COLO668 (cell line): ENCODE results near the gene LBX2.

Experiments used
- DNase-seq: peaks from one replicate; lab custom pipeline; 2025; ENCODE audit not compliant: unreplicated experiment; lab: John Stamatoyannopoulos, UW

The LBX2 gene

DNA sequence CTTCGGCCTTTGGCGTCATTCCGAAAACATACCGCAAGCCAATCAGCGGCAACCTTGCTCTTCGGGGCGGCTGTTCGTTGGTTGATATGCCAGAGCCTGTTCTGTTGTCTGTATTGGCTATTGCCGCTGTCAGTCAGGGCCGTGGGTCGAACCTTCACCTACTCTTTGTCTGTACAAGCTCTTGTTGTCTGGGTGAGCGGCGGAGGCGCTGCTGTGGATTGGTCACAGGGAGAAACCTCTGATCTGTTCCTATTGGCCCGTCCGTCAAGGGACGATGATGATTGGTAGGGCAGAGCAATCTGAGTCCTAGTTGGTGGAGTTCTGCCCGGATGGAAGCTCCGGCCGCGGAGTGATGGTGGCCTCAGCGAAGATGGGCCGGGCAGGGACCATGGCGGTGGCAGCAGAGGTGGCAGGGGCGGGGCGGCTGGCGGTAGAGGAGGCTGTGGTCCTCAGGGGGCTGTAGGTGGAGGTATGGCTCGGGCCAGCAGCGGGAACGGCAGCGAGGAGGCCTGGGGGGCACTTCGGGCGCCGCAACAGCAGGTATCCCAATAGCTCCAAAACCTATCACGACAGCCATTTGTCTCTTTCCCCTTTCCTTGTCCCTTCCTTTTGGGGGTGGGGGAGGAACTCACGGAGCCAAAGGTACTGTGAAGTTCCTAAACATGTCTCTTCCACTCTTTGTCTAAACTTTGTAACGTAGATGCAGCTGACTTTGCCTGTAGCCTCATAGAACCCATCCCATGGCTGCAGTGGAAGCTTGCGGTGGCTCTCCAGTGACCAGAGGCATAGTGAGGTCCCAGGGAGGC is 41.1 kb downstream of the LBX2 start, which contains the start of gene WBP1:
Gene WBP1, plus strand, starts transcription at position 307 of the 806 bp plus-strand sequence. Its CDS starts 165 bp downstream, at position 472.
- peak; percentile 99 for DNase-seq

DNA sequence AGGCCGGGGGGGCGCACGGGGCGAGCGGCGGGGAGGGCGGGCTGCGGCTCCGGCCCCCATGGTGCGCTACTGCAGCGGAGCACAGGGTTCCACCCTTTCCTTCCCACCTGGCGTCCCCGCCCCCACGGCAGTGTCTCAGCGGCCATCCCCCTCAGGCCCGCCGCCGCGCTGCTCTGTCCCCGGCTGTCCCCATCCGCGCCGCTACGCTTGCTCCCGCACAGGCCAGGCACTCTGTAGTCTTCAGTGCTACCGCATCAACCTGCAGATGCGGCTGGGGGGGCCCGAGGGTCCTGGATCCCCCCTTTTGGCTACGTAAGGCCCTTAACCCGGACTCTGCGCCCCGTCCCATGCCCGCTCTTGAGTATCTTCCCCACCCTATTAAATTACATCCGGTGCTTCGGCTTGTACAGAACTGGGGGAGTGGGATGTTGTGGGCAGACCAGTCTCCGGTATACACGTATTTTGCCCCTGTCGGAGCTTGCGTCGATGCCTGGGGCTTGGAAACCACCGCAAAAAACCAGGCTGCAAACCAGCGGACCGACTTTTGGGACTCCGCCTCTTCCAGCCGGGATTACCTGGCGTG is 41.8 kb downstream of the LBX2 start:
- DNase-seq: peak; percentile 91

DNA sequence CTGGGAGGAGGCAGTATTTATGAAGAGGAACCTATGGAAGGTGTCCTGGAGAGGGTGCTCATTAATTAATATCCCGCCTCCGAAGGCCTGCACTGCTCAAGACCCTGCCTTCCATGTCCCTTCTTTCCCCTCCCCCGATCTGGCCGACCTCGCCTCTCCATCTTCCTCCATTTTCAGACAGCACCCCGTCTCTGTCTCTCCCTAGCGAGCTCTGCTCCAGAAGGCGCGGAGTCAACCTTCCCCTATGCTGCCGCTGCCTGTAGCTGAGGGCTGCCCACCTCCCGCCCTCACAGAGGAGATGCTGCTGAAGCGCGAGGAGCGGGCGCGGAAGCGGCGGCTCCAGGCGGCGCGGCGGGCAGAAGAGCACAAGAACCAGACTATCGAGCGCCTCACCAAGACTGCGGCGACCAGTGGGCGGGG is 42.3 kb downstream of the LBX2 start:
- no peak for DNase-seq

DNA sequence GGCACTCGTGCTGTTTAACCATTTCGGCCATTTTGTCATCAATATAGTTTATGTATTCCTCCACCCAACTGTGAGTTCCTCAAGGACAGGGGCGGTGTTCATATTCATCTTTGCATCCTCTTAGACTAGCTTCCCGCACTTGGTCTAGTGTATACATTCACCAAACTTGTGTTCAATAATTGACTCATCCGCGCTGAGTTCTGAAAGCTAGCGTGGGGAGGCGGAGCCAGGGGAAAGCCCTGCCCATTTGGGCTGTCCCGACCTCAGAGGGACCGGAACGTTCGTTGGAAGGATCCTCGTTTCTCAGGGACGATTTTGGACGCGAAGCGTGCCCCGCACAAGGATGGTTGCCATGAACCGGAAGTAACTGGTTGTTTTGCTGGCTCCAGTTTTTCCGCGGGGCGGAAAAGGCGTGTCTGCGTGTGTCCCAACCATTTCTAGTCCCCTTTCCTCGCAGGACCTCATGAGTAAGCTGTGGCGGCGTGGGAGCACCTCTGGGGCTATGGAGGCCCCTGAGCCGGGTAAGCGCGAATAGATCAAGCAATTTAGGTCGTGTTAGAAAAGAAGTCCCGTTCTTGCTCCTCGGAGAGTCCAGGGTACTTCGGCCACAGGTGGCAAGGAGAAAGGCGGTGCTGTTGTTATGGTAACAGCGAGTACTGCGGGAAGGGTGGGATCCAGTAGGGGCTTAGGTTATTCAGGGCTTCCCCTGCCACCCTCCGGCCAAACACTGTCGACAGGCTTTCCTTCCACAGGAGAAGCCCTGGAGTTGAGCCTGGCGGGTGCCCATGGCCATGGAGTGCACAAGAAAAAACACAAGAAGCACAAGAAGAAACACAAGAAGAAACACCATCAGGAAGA is 44.5 kb downstream of the LBX2 start, which contains the start of gene INO80B:
Gene INO80B, plus strand, starts transcription at position 434 of the 858 bp plus-strand sequence. Its CDS starts 30 bp downstream, at position 464.
- peak; percentile 95 for DNase-seq

DNA sequence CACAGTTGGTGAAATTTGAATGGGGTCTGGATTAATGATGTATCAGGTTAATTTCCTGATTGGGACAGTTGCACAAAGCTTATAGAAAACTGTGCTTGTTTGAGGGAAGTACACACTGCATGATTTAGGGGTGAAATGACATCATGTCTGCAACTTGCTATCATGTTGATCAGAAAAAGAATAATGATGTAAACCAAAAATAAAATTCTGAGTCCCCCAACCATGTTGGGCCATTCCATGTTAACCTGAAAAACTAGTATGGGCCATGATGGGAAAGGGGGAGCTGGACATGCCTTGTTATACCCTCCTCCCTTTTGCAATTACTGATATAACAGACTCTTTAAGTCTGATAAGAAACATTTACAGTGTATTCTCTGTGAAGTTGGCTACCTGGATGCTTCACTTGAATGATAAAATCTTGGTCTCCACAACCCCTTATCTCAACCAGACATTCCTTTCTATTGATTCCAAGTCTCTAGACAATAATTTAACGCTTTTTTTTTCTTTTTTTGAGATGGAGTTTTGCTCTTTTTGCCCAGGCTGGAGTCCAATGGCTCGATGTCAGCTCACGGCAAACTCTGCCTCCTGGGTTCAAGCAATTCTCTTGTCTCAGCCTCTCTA is 48.7 kb downstream of the LBX2 start:
- no peak for DNase-seq

DNA sequence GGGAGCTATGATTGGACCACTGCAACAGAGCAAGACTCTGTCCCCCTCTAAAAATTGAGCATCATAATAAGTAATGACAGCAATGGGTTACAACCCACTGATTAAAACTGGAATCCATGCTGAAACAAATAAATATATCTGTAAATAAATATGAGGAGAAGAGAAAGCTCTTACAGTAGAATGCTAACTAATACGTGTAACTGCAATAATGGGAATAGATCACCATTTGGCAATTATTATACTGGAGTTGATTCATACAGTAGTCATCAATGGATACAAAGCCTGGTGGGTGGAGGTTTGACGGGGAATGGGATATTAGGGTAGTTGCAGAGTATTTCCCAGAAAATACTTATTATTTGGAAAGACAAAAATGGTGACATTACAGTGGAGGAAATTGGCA is 50.6 kb downstream of the LBX2 start:
- DNase-seq: no peak
